T-cell (primary cell): ENCODE data around the gene LYZL2. TPM values are rescaled to one million over a fixed set of nuclear protein-coding genes. Genes with fewer than 3 reads are reported as not detected.
"Not testable (repeated sequence)": the region's sequence is repeated elsewhere in the genome, so short reads cannot be mapped to it uniquely, and the experiment has no call there.

Experiments used
- ATAC-seq, 4 experiments: fragments of 200-7000 bp in 3 of 4; fragments of 150-1000 bp in 1 of 4; cut with Tn5 transposase; replicated peaks in 1 of 4; 1 replicate in 3 of 4; 2 replicates in 1 of 4; pipeline ENCODE4 v1.10.0; 2021; ENCODE audit warnings: moderate library complexity in 3 of 4, mild to moderate bottlenecking in 2 of 4, moderate number of reproducible peaks in 1 of 4
- CTCF ChIA-PET, 2 donors: fragments of 300-600 bp; sonication (Branson Sonifier 250); formaldehyde crosslinking; loops; one replicate each; lab custom pipeline; 2022; ENCODE audit warnings: antibody characterized with exemption in 2 of 2; lab: Charles Lee
- POLR2A ChIA-PET, 2 donors: fragments of 300-600 bp; sonication (Branson Sonifier 250); formaldehyde crosslinking; loops; one replicate each; lab custom pipeline; 2022; ENCODE audit warnings: antibody characterized with exemption in 2 of 2; lab: Charles Lee
- DNase-seq, 35 experiments: peaks; one replicate each; pipeline versions ENCODE4 v3.0.0 to v3.0.0-alpha.2; 2013 to 2023
- H3K27ac ChIP-seq: one replicate; pipeline ENCODE4 v1.5.1; 2013; ENCODE audit warnings: low read length
- H3K27me3 ChIP-seq, 2 experiments: replicated peaks in 1 of 2; 1 replicate in 1 of 2; 2 replicates in 1 of 2; pipeline versions ENCODE4 v1.6.1 to v1.7.0; 2013; ENCODE audit warnings: low read length in 1 of 2, mixed read lengths in 1 of 2; ENCODE audit not compliant: control insufficient read depth in 2 of 2, insufficient read depth in 2 of 2; ENCODE audit errors: extremely low read depth in 1 of 2
- H3K36me3 ChIP-seq, 2 donors: 1 replicate in 1 of 2; 2 replicates in 1 of 2; pipeline versions ENCODE4 v1.6.1 to v1.7.0; 2013; ENCODE audit warnings: low read length in 1 of 2; ENCODE audit not compliant: control insufficient read depth in 2 of 2, insufficient read depth in 1 of 2; ENCODE audit errors: extremely low read depth in 1 of 2
- H3K4me1 ChIP-seq, 2 experiments: 1 replicate in 1 of 2; 2 replicates in 1 of 2; pipeline versions ENCODE4 v1.6.1 to v1.7.0; 2013; ENCODE audit warnings: low read length in 2 of 2, mixed read lengths in 1 of 2; ENCODE audit not compliant: insufficient read depth in 2 of 2, control insufficient read depth in 1 of 2; ENCODE audit errors: extremely low read depth in 1 of 2
- H3K4me3 ChIP-seq, 2 donors: 1 replicate in 1 of 2; 2 replicates in 1 of 2; pipeline versions ENCODE4 v1.5.1 to v1.7.0; 2013; ENCODE audit warnings: mild to moderate bottlenecking in 2 of 2, low read length in 1 of 2, moderate library complexity in 1 of 2; ENCODE audit not compliant: control insufficient read depth in 1 of 2; ENCODE audit errors: extremely low read depth in 1 of 2
- H3K9me3 ChIP-seq: 2 replicates; pipeline ENCODE4 v1.7.0; 2013
- H3K27ac Mint-ChIP-seq, 2 donors: one replicate each; pipeline ENCODE4 v1.8.0; 2020 to 2021; ENCODE audit warnings: mild to moderate bottlenecking in 2 of 2, mixed read lengths in 2 of 2
- H3K27me3 Mint-ChIP-seq, 2 donors: one replicate each; pipeline ENCODE4 v1.8.0; 2021 to 2022; ENCODE audit warnings: mixed read lengths in 2 of 2
- H3K36me3 Mint-ChIP-seq: one replicate; pipeline ENCODE4 v1.8.0; 2021; ENCODE audit warnings: mixed read lengths
- H3K4me1 Mint-ChIP-seq, 3 donors: one replicate each; pipeline ENCODE4 v1.8.0; 2020 to 2022; ENCODE audit warnings: mixed read lengths in 3 of 3, mild to moderate bottlenecking in 1 of 3
- H3K4me3 Mint-ChIP-seq, 3 donors: one replicate each; pipeline ENCODE4 v1.8.0; 2020 to 2022; ENCODE audit warnings: mild to moderate bottlenecking in 3 of 3, mixed read lengths in 3 of 3, moderate library complexity in 3 of 3
- H3K9me3 Mint-ChIP-seq, 3 donors: one replicate each; pipeline ENCODE4 v1.8.0; 2020 to 2022; ENCODE audit warnings: mixed read lengths in 3 of 3
- WGBS: methylation state at CpG from one replicate; pipeline ENCODE4 v1.1.5; 2013; ENCODE audit warnings: missing lambda C conversion rate; ENCODE audit not compliant: insufficient coverage; 5-methylcytosine and 5-hydroxymethylcytosine counted together
- total RNA-seq, 35 experiments: library from RNA in 6 of 35; stranded (reverse) in 6 of 35; fragments of 120-200 nt in 1 of 35; gene quantifications; one replicate each; pipeline versions ENCODE4 v1.2.1 to v1.2.4 and lab custom pipeline; 2013 to 2026

The LYZL2 gene
- total RNA-seq, 5 donors from 2014 or later (not counting 1 experiment from before 2014, with no cell fraction given): not detected

- H3K36me3 ChIP-seq: no peaks in the 10 kb centered on the region
- H3K27ac ChIP-seq: no peak overlapping the region
- Mint-ChIP-seq H3K9me3 (no peaks in the 10 kb centered on the region), H3K36me3 (no peaks in the 10 kb centered on the region), H3K4me3 (no peak overlapping the region), H3K4me1 (no peaks in the 10 kb centered on the region), H3K27ac (no peak overlapping the region), H3K27me3 (peaks cover 10 to 12% of the 10 kb centered on the region in 2 donors)
- ATAC-seq (no peak), DNase-seq (no peak)
- 100% methylated on average over 2 of the region's 8 CpGs for WGBS
- H3K27me3 ChIP-seq: peaks cover 0 to 16% of the 10 kb centered on the region in 2 experiments
- H3K4me3 ChIP-seq: no peak overlapping the region
- CTCF ChIA-PET: no interaction called here
- H3K4me1 ChIP-seq: no peaks in the 10 kb centered on the region
- no peaks in the 10 kb centered on the region for H3K9me3 ChIP-seq
- POLR2A ChIA-PET: interaction anchor here in 1 of 2 donors (0.6 kb wide), 1 partner anchor 52 kb away, joined by 8 read pairs; no protein-coding TSS in a partner anchor
These were observed 31.3 kb downstream of the LYZL2 start for GRCh38 chr10:30598105-30598776.

- CTCF ChIA-PET, DNase-seq, ATAC-seq, H3K27ac ChIP-seq, H3K27ac Mint-ChIP-seq, H3K4me1 ChIP-seq, H3K36me3 ChIP-seq, H3K4me3 Mint-ChIP-seq, H3K36me3 Mint-ChIP-seq, H3K9me3 Mint-ChIP-seq, POLR2A ChIA-PET, H3K4me1 Mint-ChIP-seq, H3K9me3 ChIP-seq, H3K4me3 ChIP-seq: not testable (repeated sequence)
- peaks cover 0 to 19% of the 10 kb centered on the region in 2 experiments for H3K27me3 ChIP-seq
- no CpG with 5 or more reads among the region's 7 CpGs for WGBS
- peaks cover 7 to 12% of the 10 kb centered on the region in 2 donors for H3K27me3 Mint-ChIP-seq
These were observed 32.1 kb downstream of the LYZL2 start for GRCh38 chr10:30597433-30597824.

- POLR2A ChIA-PET, H3K4me1 Mint-ChIP-seq, H3K27ac Mint-ChIP-seq, H3K4me3 Mint-ChIP-seq, H3K27ac ChIP-seq, H3K4me1 ChIP-seq, DNase-seq, H3K36me3 Mint-ChIP-seq, H3K4me3 ChIP-seq, H3K9me3 ChIP-seq, ATAC-seq, H3K36me3 ChIP-seq, H3K9me3 Mint-ChIP-seq: not testable (repeated sequence)
- 65% methylated on average over 2 of the region's 12 CpGs for WGBS
- H3K27me3 Mint-ChIP-seq: peaks cover 7 to 16% of the 10 kb centered on the region in 2 donors
- H3K27me3 ChIP-seq: peaks cover 0 to 19% of the 10 kb centered on the region in 2 experiments
- CTCF ChIA-PET: interaction anchor here in 1 of 2 donors (0.9 kb wide), 1 partner anchor 40 kb away, joined by 4 read pairs; no protein-coding TSS in a partner anchor
These were observed 32.8 kb downstream of the LYZL2 start for GRCh38 chr10:30596493-30597432.

GRCh38 chr10:30596013-30596412 is 33.5 kb downstream of the LYZL2 start:
- H3K36me3 Mint-ChIP-seq: no peaks in the 10 kb centered on the region
- peaks cover 7 to 16% of the 10 kb centered on the region in 2 donors for H3K27me3 Mint-ChIP-seq
- ChIA-PET POLR2A (no interaction called here), CTCF (interaction anchor here in 1 of 2 donors (0.9 kb wide), 1 partner anchor 41 kb away, joined by 4 read pairs; no protein-coding TSS in a partner anchor)
- Histone ChIP-seq H3K27me3 (peaks cover 0 to 19% of the 10 kb centered on the region in 2 experiments), H3K27ac (no peak overlapping the region), H3K9me3 (no peaks in the 10 kb centered on the region), H3K4me3 (no peak overlapping the region), H3K36me3 (no peaks in the 10 kb centered on the region), H3K4me1 (no peaks in the 10 kb centered on the region)
- DNase-seq: no peak
- no peak overlapping the region for H3K27ac Mint-ChIP-seq
- H3K4me3 Mint-ChIP-seq: no peak overlapping the region
- WGBS: 90% methylated on average over 4 of the region's 6 CpGs
- no peak for ATAC-seq
- H3K9me3 Mint-ChIP-seq: no peaks in the 10 kb centered on the region
- peaks cover 0 to 2% (median 0%) of the 10 kb centered on the region in 3 donors for H3K4me1 Mint-ChIP-seq

- Mint-ChIP-seq H3K36me3 (no peaks in the 10 kb centered on the region), H3K4me3 (no peak overlapping the region), H3K27me3 (peaks cover 7 to 16% of the 10 kb centered on the region in 2 donors), H3K27ac (no peak overlapping the region), H3K4me1 (peaks cover 0 to 9% (median 2%) of the 10 kb centered on the region in 3 donors), H3K9me3 (no peaks in the 10 kb centered on the region)
- DNase-seq (no peak), ATAC-seq (no peak)
- no peaks in the 10 kb centered on the region for H3K4me1 ChIP-seq
- H3K4me3 ChIP-seq: no peak overlapping the region
- ChIA-PET POLR2A (no interaction called here), CTCF (interaction anchor here in 1 of 2 donors (0.7 kb wide), 1 partner anchor 72 kb away, joined by 6 read pairs; no protein-coding TSS in a partner anchor)
- no peaks in the 10 kb centered on the region for H3K36me3 ChIP-seq
- H3K9me3 ChIP-seq: no peaks in the 10 kb centered on the region
- peaks cover 0 to 21% of the 10 kb centered on the region in 2 experiments for H3K27me3 ChIP-seq
- WGBS: 78% methylated on average over 3 of the region's 4 CpGs
- no peak overlapping the region for H3K27ac ChIP-seq
These were observed 35.5 kb downstream of the LYZL2 start for GRCh38 chr10:30594077-30594476.

- ATAC-seq, H3K27ac ChIP-seq, H3K4me3 Mint-ChIP-seq, H3K27ac Mint-ChIP-seq, DNase-seq, H3K4me1 ChIP-seq, H3K9me3 ChIP-seq, H3K36me3 ChIP-seq, H3K4me3 ChIP-seq, H3K4me1 Mint-ChIP-seq, H3K36me3 Mint-ChIP-seq, H3K9me3 Mint-ChIP-seq, POLR2A ChIA-PET: not testable (repeated sequence)
- CTCF ChIA-PET: interaction anchor here in 1 of 2 donors (0.6 kb wide), 1 partner anchor 180 kb away, joined by 5 read pairs; no protein-coding TSS in a partner anchor
- 86% methylated on average over 2 of the region's 3 CpGs for WGBS
- peaks cover 11 to 16% of the 10 kb centered on the region in 2 donors for H3K27me3 Mint-ChIP-seq
- H3K27me3 ChIP-seq: peaks cover 0 to 21% of the 10 kb centered on the region in 2 experiments
These were observed 36.8 kb downstream of the LYZL2 start for GRCh38 chr10:30592770-30593169.
